ENCODE data around the gene ERBB4. TPM values are rescaled to one million over a fixed set of nuclear protein-coding genes. Genes with fewer than 3 reads are reported as not detected.

The ERBB4 gene
- total RNA-seq, 1 donor from 2014 or later: 9.9 TPM

- Mint-ChIP-seq H3K27me3 (peaks cover 64% of the 10 kb centered on the region), H3K4me1 (ENCODE audit: unreplicated experiment) (peaks cover 14% of the 10 kb centered on the region), H3K4me3 (peak overlapping the region; percentile 93), H3K9me3 (no peaks in the 10 kb centered on the region), H3K27ac (peak overlapping the region; percentile 53), H3K36me3 (no peaks in the 10 kb centered on the region)
- no peak for DNase-seq (ENCODE audit: extremely low spot score, unreplicated experiment)
- TF ChIP-seq, protein P1, sequence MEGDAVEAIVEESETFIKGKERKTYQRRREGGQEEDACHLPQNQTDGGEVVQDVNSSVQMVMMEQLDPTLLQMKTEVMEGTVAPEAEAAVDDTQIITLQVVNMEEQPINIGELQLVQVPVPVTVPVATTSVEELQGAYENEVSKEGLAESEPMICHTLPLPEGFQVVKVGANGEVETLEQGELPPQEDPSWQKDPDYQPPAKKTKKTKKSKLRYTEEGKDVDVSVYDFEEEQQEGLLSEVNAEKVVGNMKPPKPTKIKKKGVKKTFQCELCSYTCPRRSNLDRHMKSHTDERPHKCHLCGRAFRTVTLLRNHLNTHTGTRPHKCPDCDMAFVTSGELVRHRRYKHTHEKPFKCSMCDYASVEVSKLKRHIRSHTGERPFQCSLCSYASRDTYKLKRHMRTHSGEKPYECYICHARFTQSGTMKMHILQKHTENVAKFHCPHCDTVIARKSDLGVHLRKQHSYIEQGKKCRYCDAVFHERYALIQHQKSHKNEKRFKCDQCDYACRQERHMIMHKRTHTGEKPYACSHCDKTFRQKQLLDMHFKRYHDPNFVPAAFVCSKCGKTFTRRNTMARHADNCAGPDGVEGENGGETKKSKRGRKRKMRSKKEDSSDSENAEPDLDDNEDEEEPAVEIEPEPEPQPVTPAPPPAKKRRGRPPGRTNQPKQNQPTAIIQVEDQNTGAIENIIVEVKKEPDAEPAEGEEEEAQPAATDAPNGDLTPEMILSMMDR (conservative IDR thresholded peaks at IDR 0.05): no peak
These were observed 674 bp upstream of the ERBB4 start for GRCh38 chr2:212539072-212539880.

DNA sequence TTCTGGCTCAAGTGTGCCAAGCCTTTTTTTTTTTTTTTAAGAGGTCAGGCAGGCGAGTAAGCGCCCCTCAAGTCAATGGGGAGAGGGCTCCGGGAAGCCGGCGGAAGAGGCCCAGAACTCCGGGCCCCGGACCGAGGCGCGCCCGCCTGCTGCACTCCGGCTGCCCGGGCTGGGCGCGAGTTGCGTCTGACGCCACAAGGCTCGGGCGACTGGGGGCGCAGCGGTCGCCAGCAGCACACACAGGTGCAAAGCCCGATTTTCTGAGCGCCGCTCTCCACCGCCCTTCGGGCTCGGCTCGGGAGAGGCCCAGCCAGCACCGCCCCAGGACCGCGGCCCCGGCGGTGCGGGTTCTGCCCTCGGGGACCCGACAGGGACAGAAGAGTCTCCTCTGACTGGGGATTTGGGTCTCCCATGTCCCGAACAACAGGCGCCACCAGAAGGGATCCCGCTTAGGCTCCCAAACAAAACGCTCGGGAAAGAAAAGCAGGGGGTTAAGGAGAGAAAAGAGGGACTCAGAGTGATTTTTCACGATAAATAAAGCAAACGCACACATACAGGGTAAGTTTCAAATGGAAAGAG, 787 bp downstream of the ERBB4 start:
- H3K4me3 Mint-ChIP-seq: peak overlapping the region; percentile 93
- no peaks in the 10 kb centered on the region for H3K9me3 Mint-ChIP-seq
- H3K27me3 Mint-ChIP-seq: peaks cover 69% of the 10 kb centered on the region
- no peaks in the 10 kb centered on the region for H3K36me3 Mint-ChIP-seq
- no peak for DNase-seq (ENCODE audit: extremely low spot score, unreplicated experiment)
- no peak overlapping the region for H3K27ac Mint-ChIP-seq
- TF ChIP-seq, protein P1 (conservative IDR thresholded peaks at IDR 0.05): no peak
- peaks cover 14% of the 10 kb centered on the region for H3K4me1 Mint-ChIP-seq (ENCODE audit: unreplicated experiment)

DNA sequence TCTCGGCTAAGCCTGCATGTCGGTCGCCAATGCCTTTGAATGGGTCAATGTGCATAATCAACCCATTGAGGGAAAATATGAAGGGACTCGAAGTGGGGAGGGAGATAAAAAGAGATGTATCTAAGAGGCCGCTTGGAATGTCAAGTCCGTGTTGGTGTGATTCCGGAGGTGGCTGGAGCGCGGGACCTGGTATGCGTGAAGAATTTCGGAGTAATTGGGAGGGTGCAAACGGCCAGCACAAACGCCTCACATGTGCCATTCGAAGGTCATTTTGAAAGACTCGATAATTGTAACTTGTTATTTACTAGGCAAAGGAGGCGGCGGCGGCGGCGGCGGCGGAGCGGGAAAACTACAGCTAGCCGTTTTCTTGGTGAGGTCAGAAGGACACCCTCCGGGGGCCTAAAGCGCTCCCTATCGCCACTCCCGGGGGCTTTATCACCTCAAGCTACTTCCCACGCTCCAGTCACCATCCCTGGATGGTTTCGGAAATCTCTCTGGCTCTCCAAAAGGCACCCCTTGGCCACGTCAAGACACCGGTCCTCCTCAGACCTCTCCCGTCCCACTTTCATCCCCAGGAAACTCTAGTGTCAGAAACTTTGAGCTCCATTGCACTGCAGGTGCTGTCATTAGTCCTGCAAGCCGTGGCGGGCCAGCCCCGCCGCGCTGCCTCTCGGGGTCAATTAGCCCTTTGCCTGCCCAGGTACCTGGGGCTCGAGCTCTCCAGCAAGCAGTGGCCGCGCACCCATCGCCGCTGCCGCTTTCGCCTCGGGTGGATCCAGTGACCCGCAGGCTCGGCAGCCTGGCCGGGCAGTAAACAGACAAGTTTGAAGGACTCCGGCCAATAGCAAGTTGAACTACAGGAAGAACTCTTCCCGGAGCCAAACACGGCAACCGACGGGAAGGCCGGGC, 1.5 kb downstream of the ERBB4 start:
- H3K27me3 Mint-ChIP-seq: peaks cover 67% of the 10 kb centered on the region

DNA sequence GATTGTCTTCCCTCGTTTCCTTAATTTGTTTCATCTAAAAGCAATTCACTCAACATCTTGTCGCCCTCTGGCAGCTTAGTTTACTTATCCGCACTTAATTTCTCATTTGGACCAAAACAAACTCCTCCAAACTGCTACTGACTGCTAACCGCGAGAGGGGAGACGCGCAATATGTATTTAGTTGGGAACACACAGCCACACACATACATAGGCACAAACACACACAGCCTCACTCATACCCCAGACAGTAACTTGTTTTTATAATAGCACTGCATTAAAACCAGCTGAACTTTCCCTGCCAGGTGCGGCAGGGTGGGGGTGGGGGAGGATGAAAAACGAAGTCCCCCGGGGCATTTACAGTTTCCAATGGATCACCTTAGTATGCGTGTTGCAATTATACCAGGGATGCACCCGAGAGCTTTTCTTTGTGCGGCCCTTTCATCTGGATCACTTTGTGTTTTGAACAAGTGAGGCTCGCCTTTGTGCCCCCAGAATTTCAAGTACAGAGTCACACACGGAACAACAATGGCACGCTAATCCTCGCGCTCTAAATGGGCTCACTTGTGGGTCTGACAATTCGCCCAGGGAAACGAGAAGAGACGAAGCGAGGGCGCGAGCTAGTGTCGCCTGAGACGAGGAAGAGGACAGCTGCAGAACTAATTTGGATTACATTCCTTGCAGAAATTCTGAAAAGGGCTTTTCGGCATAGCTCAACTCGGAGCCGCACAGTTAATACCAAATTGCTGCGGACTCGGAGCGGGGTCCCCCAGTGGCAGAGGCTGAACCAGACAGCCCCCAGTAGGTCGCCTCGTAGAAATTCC, 2.4 kb downstream of the ERBB4 start:
- H3K4me1 Mint-ChIP-seq (ENCODE audit: unreplicated experiment): peaks cover 14% of the 10 kb centered on the region
- H3K9me3 Mint-ChIP-seq: no peaks in the 10 kb centered on the region
- no peak for DNase-seq (ENCODE audit: extremely low spot score, unreplicated experiment)
- peak overlapping the region; percentile 93 for H3K4me3 Mint-ChIP-seq
- H3K27ac Mint-ChIP-seq: peak overlapping the region; percentile 67
- H3K27me3 Mint-ChIP-seq: peaks cover 60% of the 10 kb centered on the region
- TF ChIP-seq, protein P1 (conservative IDR thresholded peaks at IDR 0.05): peak; percentile 58
- H3K36me3 Mint-ChIP-seq: no peaks in the 10 kb centered on the region

More for the DNA sequence above, 1.5 kb downstream of the ERBB4 start:
- Mint-ChIP-seq H3K27ac (peak overlapping the region; percentile 67), H3K4me1 (ENCODE audit: unreplicated experiment) (peaks cover 14% of the 10 kb centered on the region), H3K4me3 (peak overlapping the region; percentile 93), H3K9me3 (no peaks in the 10 kb centered on the region), H3K36me3 (no peaks in the 10 kb centered on the region)
- TF ChIP-seq, protein P1 (conservative IDR thresholded peaks at IDR 0.05): peak; percentile 18
- DNase-seq (ENCODE audit: extremely low spot score, unreplicated experiment): no peak

DNA sequence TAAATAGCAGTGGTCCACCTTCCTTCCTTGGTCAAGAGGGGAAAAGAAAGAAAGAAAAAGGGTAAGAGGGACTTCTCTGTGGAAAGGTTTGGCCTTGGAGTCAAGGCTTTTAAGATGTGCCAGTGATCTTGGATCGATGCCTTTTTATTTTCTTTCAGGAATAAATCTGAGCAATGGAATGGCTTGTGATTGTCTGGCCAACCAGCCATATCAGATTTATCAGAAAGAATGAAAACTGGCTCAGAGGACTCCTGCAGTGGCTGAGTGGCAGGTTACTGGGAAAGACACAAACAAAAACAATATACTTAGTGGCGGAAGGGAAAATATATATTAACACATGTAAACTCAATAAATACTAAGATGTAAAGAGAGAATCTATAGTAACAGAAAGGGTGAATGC, 4.3 kb downstream of the ERBB4 start:
- TF ChIP-seq, protein P1 (conservative IDR thresholded peaks at IDR 0.05): no peak
- H3K27ac Mint-ChIP-seq: no peak overlapping the region
- no peak for DNase-seq (ENCODE audit: extremely low spot score, unreplicated experiment)
- no peak overlapping the region for H3K4me3 Mint-ChIP-seq
- peaks cover 51% of the 10 kb centered on the region for H3K27me3 Mint-ChIP-seq
- H3K9me3 Mint-ChIP-seq: no peaks in the 10 kb centered on the region
- H3K4me1 Mint-ChIP-seq (ENCODE audit: unreplicated experiment): peaks cover 12% of the 10 kb centered on the region
- no peaks in the 10 kb centered on the region for H3K36me3 Mint-ChIP-seq

Data from type B pancreatic cell (in vitro differentiated cells).